OCI-M1 (cell line): Measurements from ENCODE around the gene IL22RA2.
A peak's percentile ranks its signal among the peaks of the same experiment; 100 is the strongest.

Source experiments
- DNase-seq: peaks from one replicate; lab custom pipeline; 2025; lab: John Stamatoyannopoulos, UW

IL22RA2 gene

GRCh38 chr6:137166247-137167098, 7.0 kb downstream of the IL22RA2 start:
- DNase-seq = no peak

GRCh38 chr6:137165375-137166246, 7.8 kb downstream of the IL22RA2 start:
- peak; percentile 76 for DNase-seq

DNA sequence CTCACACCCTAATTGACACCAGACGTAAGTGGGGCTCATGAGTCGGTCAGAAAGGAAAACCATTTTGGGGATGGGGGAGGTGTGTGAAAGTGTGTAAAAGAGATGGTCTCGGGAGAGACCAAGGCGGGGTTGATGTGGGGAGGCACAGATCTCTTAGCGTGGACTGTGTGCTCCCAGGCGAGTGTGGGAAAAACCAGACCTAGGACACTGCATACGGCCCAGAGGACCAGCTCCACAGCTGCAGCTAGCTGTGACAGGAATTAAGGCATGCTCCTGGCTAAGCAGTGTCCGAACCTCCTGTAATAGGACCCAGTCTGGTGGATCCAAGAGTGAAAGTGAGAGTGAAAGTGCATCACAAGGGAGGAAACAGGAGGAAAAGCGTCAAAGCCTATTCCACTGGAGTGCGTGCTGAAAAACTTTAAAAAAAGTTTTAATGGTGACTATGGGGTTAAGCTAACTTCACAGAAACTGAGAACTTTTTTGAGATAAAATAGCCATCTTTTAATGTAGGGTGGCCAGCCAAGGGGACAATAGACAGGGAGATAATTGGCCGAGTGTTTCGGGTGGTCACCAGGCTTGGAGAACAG, 9.6 kb downstream of the IL22RA2 start:
- DNase-seq = no peak

- no peak for DNase-seq
Observed at GRCh38 chr6:137162692-137163306, 10.6 kb downstream of the IL22RA2 start.

DNA sequence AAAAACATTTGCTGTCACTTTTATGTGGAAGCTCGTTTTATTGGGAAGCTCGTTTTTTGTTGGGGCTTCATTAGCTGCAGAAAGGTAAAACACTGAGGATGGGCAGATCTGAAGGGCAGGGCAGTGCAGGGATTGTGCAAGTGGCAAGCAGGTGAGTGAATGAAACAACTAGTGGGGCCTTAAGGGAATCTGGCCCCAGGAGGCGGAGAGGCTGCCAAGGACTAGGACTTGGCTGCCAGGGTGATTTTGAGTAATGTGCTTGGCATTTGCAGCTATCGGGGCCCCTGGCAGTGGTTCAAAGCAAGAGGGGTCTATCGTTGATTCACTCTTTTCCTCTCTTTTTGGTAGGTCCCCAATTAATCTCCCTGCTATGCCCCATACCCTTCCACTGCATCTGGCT, 11.5 kb downstream of the IL22RA2 start:
- no peak for DNase-seq

DNA sequence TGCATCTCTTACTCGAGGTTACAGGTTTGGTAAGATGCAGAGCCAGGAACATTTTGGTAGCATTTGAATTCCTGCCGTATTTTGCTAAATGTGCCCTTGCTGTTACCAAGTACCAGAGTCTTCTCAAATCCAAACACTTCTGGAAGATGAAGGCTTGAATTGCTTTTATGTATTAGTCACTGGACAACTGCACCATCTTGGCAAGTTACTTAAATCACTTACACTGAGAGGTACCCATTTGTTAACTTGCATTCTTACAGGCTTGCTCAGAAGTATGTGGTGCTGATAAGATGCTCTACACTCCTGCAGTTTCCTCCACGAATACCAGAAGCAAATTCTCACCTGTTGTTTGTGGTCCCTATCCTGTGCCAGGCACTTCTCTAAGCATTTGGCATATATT, 12.7 kb downstream of the IL22RA2 start:
- no peak for DNase-seq

GRCh38 chr6:137159912-137160311, 13.5 kb downstream of the IL22RA2 start:
- no peak for DNase-seq

DNA sequence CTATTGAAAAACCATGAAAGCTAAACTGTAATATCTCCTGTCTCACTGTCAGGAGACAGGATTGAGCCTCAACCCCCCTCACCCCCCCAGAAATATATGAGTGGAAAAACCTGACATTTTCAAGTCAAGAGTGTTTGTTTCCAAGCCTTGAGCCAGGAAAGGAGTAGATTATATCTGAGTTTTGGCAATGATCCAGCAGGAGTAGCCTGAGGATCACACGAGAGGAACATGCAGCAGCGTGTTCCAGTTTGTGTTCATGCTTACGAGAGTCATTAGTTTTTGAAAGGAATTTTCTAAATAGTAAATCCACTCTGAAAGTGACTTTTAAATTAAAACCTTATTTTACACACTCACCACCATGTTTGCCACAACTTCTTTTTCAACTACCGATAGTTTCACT, 15.8 kb downstream of the IL22RA2 start:
- no peak for DNase-seq

DNA sequence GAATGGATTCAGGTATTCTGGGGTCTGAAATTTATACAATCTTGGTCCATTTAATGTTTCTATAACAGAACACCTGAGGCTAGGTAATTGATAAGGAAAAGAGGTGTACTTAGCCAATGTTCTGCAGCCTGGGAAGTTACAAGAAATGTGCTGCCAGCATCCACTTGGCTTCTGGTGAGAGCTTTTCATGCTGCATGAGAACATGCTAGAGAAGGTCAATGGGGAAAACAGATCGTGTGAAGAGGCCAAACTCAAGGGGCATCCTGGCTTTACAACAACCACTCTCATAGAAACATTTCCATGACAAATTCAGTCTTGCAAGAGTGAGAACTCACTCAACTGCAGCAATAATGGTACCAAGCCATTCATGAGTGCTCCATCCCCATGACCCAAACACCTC, 16.8 kb downstream of the IL22RA2 start:
- DNase-seq = no peak

DNA sequence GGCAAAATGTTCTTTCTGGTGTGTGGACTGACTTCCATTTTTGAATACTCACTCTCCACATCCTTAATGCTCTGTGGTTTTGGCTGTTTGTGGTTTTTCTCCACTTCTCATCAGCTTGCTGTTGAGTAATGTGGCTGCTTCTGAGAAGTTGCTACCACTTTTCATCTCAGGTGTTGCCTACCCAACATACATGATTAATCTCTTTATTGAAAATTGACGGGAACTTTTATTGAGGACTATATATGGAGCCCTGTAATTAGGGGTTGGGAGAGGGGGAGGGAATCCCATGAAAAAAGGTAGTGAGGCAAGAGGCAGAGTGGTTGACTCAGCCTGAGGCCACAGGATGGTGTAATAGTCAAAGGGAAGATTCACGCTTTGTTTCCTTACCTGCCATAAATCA, 17.6 kb downstream of the IL22RA2 start:
- DNase-seq = peak; percentile 89

DNA sequence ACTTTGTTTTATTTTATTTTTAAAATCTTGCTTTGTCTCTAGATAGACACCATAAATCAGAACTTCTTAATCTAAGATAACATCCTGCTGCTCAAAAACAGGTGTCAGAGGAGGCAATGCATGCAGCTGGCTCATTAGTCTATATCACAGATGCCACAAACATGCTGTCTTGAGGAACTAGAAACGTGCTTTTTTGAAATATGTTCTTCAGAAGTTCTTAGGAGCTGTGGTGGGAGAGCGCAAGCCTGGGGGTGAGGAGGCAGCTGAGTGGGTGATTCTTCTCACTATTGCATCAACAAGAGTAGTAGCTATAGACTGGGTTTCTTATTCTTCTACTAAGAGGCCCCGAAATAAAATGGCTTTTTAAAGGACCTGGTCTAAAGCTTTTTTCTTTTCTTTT, 23.4 kb downstream of the IL22RA2 start:
- no peak for DNase-seq

- DNase-seq = no peak
Observed at GRCh38 chr6:137149035-137149393, 24.4 kb downstream of the IL22RA2 start.

GRCh38 chr6:137148306-137149034, 25.0 kb downstream of the IL22RA2 start:
- no peak for DNase-seq

DNA sequence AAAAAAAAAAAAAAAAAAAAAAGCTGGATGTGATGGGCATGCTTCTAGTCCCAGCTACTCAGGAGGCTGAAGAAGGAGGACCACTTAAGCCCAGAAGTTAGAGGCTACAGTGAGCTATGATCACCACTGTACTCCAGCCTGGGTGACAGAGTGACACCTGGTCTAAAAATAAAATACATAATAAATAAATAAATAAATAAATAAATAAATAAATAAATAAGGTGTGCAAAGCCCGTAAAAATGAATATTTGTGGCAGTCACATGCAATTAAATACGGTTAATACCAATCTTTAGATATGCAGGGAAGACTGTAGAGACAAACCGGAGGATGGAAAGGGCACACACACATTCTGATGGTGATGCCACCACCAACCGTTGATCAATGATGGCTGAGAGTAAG, 26.2 kb downstream of the IL22RA2 start:
- no peak for DNase-seq

DNA sequence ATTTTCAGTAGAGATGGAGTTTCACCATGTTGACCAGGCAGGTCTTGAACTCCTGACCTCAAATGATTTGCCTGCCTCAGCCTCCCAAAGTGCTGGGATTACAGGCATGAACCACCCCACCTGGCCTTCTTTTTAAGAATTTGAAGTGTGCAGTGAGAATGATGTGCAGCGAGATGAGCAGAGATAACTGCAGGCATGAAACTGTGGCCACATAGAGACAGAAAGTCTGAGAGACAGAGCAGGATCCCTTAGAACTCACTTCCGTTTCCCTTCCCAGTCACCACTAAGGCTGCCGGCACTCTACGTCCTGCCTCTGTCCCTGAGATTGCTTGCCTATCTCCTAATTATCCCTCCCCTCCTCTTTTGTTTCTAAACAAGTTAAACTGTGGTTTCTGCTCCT, 27.2 kb downstream of the IL22RA2 start:
- DNase-seq = no peak

GRCh38 chr6:137145421-137145820, 28.0 kb downstream of the IL22RA2 start:
- no peak for DNase-seq

DNA sequence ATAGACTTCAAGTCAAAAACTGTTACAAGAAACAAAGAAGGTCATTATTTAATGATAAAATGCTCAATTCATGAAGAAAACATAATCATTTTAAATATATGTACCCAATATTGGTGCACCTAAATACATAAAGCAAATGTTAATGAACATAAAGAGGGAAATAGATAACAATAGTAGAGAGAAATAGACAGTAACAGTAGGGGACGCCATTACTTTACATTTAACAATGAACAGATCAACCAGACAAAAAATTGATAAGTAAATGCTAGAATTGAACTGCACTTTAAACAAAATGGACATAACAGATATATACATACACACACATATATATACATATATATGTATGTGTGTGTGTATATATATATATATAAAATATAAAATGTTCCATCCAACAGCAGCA, 37.4 kb downstream of the IL22RA2 start:
- DNase-seq = peak; percentile 52

- DNase-seq = no peak
Observed at GRCh38 chr6:137134483-137134882, 39.0 kb downstream of the IL22RA2 start.

- no peak for DNase-seq
Observed at GRCh38 chr6:137133122-137133521, 40.3 kb downstream of the IL22RA2 start.

DNA sequence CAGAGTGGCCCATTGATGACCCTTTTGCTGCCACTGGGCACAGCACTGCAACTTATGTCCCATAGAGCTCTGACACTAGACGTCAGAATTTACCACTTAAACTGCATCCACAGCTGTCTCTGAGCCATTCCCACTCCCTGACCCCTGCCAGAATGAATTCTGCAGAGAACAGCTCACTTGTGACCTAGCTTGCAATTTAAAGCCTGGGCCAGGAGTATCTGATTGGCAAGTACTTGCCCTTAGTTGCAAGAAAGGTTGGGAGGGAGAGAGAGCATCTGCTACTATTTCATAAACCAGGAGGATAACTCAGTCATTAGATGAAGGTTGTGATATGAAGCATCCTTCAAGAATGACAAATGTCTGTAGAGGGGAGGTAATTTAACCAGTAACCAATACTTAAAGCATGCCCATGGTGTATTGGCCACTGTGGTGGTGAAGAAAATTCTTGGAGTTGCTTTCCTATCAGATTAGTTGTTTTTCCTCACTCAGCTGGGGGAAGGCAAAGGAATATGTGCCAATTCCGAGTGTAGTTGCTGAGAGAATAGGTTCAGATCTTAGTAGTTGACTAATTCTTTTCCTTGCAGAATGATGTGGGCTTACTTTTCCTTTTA, 46.5 kb downstream of the IL22RA2 start:
- DNase-seq = no peak

DNA sequence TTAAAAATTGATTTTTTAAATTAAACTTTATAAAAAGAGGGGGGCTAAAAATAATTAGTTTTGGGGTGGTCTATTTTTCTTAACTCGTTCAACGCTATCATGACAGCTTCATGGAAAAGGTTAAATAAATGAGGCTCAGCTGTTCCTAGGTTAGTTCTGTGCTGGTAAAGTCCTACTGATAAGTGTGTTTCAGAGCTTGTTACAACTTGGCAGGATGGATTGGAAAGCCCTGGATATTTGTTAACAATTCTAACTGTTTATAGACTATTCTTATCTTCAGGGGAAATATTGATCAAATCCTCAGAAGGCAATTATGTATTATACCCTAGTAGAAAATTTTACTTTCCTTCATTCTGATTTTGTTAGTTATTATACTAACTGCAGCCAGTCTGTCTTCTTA, 50.4 kb downstream of the IL22RA2 start:
- no peak for DNase-seq
